GM10266 (cell line): ENCODE results near the gene TRAK1.

Source experiments
- DNase-seq: peaks from one replicate; pipeline ENCODE4 v3.0.0; 2012; ENCODE audit errors: extremely low spot score
- CTCF ChIP-seq: IDR thresholded peaks from 2 replicates; pipeline ENCODE4 v1.5.1; 2012; ENCODE audit warnings: mild to moderate bottlenecking, low read depth; ENCODE audit not compliant: control insufficient read depth, insufficient read depth; ENCODE audit errors: missing control alignments

Gene TRAK1

GRCh38 chr3:42119561-42120355, 28.6 kb downstream of the TRAK1 start:
- TF ChIP-seq CTCF = no peak
- DNase-seq = no peak

GRCh38 chr3:42120866-42121265, 29.7 kb downstream of the TRAK1 start:
- no peak for TF ChIP-seq CTCF
- DNase-seq = no peak

- TF ChIP-seq CTCF = no peak
- peak; percentile 38 for DNase-seq
Measured at GRCh38 chr3:42122261-42123011, 31.3 kb downstream of the TRAK1 start.

GRCh38 chr3:42123012-42123581, 31.9 kb downstream of the TRAK1 start:
- no peak for DNase-seq
- TF ChIP-seq CTCF = no peak

- DNase-seq = no peak
- no peak for TF ChIP-seq CTCF
Measured at GRCh38 chr3:42123824-42124658, 32.9 kb downstream of the TRAK1 start.

GRCh38 chr3:42127226-42127625, 36.1 kb downstream of the TRAK1 start:
- DNase-seq = no peak
- no peak for TF ChIP-seq CTCF

- DNase-seq = no peak
- no peak for TF ChIP-seq CTCF
Measured at GRCh38 chr3:42128526-42128925, 37.4 kb downstream of the TRAK1 start.
